Measurements from ENCODE around the gene TSPEAR.
A peak's percentile ranks its signal among the peaks of the same experiment; 100 is the strongest.

Gene TSPEAR

GRCh38 chr21:44711327-44712202, at the start of gene TSPEAR:
TSS of gene TSPEAR (minus strand) at chr21:44711572. CDS start at chr21:44711514, 58 bp downstream.
- peak; percentile 85 for DNase-seq

GRCh38 chr21:44760376-44760775, 49.0 kb upstream of the TSPEAR start:
- no peak for DNase-seq

GRCh38 chr21:44759628-44760285, 48.4 kb upstream of the TSPEAR start:
- DNase-seq: no peak

GRCh38 chr21:44758781-44759627, 47.6 kb upstream of the TSPEAR start:
- no peak for DNase-seq

GRCh38 chr21:44758141-44758561, 46.8 kb upstream of the TSPEAR start:
- DNase-seq: no peak

- no peak for DNase-seq
These were observed 46.4 kb upstream of the TSPEAR start for GRCh38 chr21:44757731-44758130.

- no peak for DNase-seq
These were observed 45.2 kb upstream of the TSPEAR start for GRCh38 chr21:44756423-44757185.

- DNase-seq: no peak
These were observed 43.9 kb upstream of the TSPEAR start for GRCh38 chr21:44755227-44755626.

GRCh38 chr21:44753357-44753756, 42.0 kb upstream of the TSPEAR start:
- DNase-seq: no peak

- DNase-seq: peak; percentile 71
These were observed 41.4 kb upstream of the TSPEAR start for GRCh38 chr21:44752671-44753235.

- no peak for DNase-seq
These were observed 40.6 kb upstream of the TSPEAR start for GRCh38 chr21:44751799-44752636.

- no peak for DNase-seq
These were observed 39.9 kb upstream of the TSPEAR start for GRCh38 chr21:44751186-44751798.

- DNase-seq: no peak
These were observed 39.3 kb upstream of the TSPEAR start for GRCh38 chr21:44750675-44751025.

- DNase-seq: no peak
These were observed 38.6 kb upstream of the TSPEAR start for GRCh38 chr21:44749759-44750674.

GRCh38 chr21:44749116-44749758, 37.9 kb upstream of the TSPEAR start:
- no peak for DNase-seq

GRCh38 chr21:44748621-44749020, 37.2 kb upstream of the TSPEAR start:
- no peak for DNase-seq

- DNase-seq: peak; percentile 90
These were observed 31.2 kb upstream of the TSPEAR start for GRCh38 chr21:44742418-44743153.

- no peak for DNase-seq
These were observed 30.5 kb upstream of the TSPEAR start for GRCh38 chr21:44741921-44742320.
